ENCODE data around the gene HIVEP3.

GRCh38 chr1:41616563-41616962 is 302.2 kb downstream of the HIVEP3 start:
- TF ChIP-seq CTCF (IDR thresholded peaks at IDR 0.05; ENCODE audit: borderline replicate concordance, extremely low read depth, low read length, poor library complexity, severe bottlenecking) (no peak), EZH2 (IDR thresholded peaks at IDR 0.05; ENCODE audit: borderline replicate concordance, low read depth, low read length, severe bottlenecking) (no peak)

Measured in DND-41 (cell line).